ENCODE data around the gene GATB. TPM values are rescaled to one million over a fixed set of nuclear protein-coding genes. Genes with fewer than 3 reads are reported as not detected.
"Not testable (repeated sequence)": the region's sequence is repeated elsewhere in the genome, so short reads cannot be mapped to it uniquely, and the experiment has no call there.

GATB gene
- total RNA-seq, 4 donors from 2014 or later = 34.3 to 66.3 (median 47.2) TPM

- H3K27me3 ChIP-seq = no peaks in the 10 kb centered on the region
- TF ChIP-seq POLR2AphosphoS5 (IDR thresholded peaks at IDR 0.05) (no peak), CTCF (IDR thresholded peaks at IDR 0.05) (no peak), POLR2A (IDR thresholded peaks at IDR 0.05) (no peak), EP300 (IDR thresholded peaks at IDR 0.05) (no peak)
These were observed 24.4 kb downstream of the GATB start for GRCh38 chr4:151736361-151736760.

GRCh38 chr4:151731670-151732069, 29.1 kb downstream of the GATB start:
- H3K27ac ChIP-seq; H3K9me3 ChIP-seq; H3K27me3 ChIP-seq; H3K4me3 ChIP-seq; H3K36me3 ChIP-seq; DNase-seq (ENCODE audit: low spot score in 2 of 2); H3K4me1 ChIP-seq: not testable (repeated sequence)
- WGBS = 90% methylated on average over 14 of the region's 34 CpGs

More at GRCh38 chr4:151736361-151736760, 24.4 kb downstream of the GATB start:
- no peak overlapping the region for H3K4me3 ChIP-seq
- no peaks in the 10 kb centered on the region for H3K4me1 ChIP-seq
- H3K9me3 ChIP-seq = peaks cover 15% of the 10 kb centered on the region
- DNase-seq (ENCODE audit: low spot score in 2 of 2) = no peak
- 94% methylated on average over 1 of the region's 1 CpG for WGBS
- H3K27ac ChIP-seq = no peak overlapping the region
- H3K36me3 ChIP-seq = no peaks in the 10 kb centered on the region

- H3K27me3 ChIP-seq = no peaks in the 10 kb centered on the region
- H3K36me3 ChIP-seq = no peaks in the 10 kb centered on the region
- 56% methylated on average over 8 of the region's 12 CpGs for WGBS
- peaks cover 12% of the 10 kb centered on the region for H3K4me1 ChIP-seq
- H3K9me3 ChIP-seq = no peaks in the 10 kb centered on the region
- TF ChIP-seq POLR2AphosphoS5 (IDR thresholded peaks at IDR 0.05) (no peak), POLR2A (IDR thresholded peaks at IDR 0.05) (no peak), CTCF (IDR thresholded peaks at IDR 0.05) (no peak), EP300 (IDR thresholded peaks at IDR 0.05) (no peak)
- no peak for DNase-seq (ENCODE audit: low spot score in 2 of 2)
- no peak overlapping the region for H3K4me3 ChIP-seq
- peak overlapping the region; percentile 65 for H3K27ac ChIP-seq
These were observed 30.9 kb downstream of the GATB start for GRCh38 chr4:151729731-151730559.

- H3K4me1 ChIP-seq = peaks cover 12% of the 10 kb centered on the region
- H3K36me3 ChIP-seq = no peaks in the 10 kb centered on the region
- no peak overlapping the region for H3K4me3 ChIP-seq
- H3K9me3 ChIP-seq = no peaks in the 10 kb centered on the region
- 88% methylated on average over 2 of the region's 2 CpGs for WGBS
- no peaks in the 10 kb centered on the region for H3K27me3 ChIP-seq
- no peak overlapping the region for H3K27ac ChIP-seq
- no peak for TF ChIP-seq POLR2A (IDR thresholded peaks at IDR 0.05)
- no peak for TF ChIP-seq POLR2AphosphoS5 (IDR thresholded peaks at IDR 0.05)
- no peak for TF ChIP-seq EP300 (IDR thresholded peaks at IDR 0.05)
- no peak for TF ChIP-seq CTCF (IDR thresholded peaks at IDR 0.05)
- DNase-seq (ENCODE audit: low spot score in 2 of 2) = no peak
These were observed 32.1 kb downstream of the GATB start for GRCh38 chr4:151728679-151729078.

GRCh38 chr4:151728006-151728405, 32.8 kb downstream of the GATB start:
- 36% methylated on average over 1 of the region's 1 CpG for WGBS
- TF ChIP-seq POLR2A (IDR thresholded peaks at IDR 0.05) (no peak), EP300 (IDR thresholded peaks at IDR 0.05) (no peak), CTCF (IDR thresholded peaks at IDR 0.05) (no peak), POLR2AphosphoS5 (IDR thresholded peaks at IDR 0.05) (no peak)
- Histone ChIP-seq H3K9me3 (no peaks in the 10 kb centered on the region), H3K36me3 (no peaks in the 10 kb centered on the region), H3K4me1 (peaks cover 12% of the 10 kb centered on the region), H3K27me3 (no peaks in the 10 kb centered on the region), H3K4me3 (no peak overlapping the region), H3K27ac (no peak overlapping the region)
- no peak for DNase-seq (ENCODE audit: low spot score in 2 of 2)
